Transverse colon (tissue), 4 donors: Measurements from ENCODE around the gene CALB2.

ENCODE experiments used
- EP300 ChIP-seq: sonication (generic); formaldehyde crosslinking; IDR thresholded peaks from one replicate; pipeline ENCODE4 v1.6.1; 2017; ENCODE audit warnings: antibody characterized with exemption, low read depth
- POLR2A ChIP-seq: fragments of 450-650 bp; IDR thresholded peaks from one replicate; pipeline ENCODE4 v1.6.1; 2016; ENCODE audit warnings: antibody characterized with exemption, mild to moderate bottlenecking, moderate library complexity
- POLR2AphosphoS5 ChIP-seq, 3 donors: sonication (generic); formaldehyde crosslinking; IDR thresholded peaks; one replicate each; pipeline ENCODE4 v1.6.1; 2016; ENCODE audit warnings: antibody characterized with exemption in 3 of 3
- TF ChIP-seq, protein P1 (sequence below), 5 experiments: fragments of 200-600 bp in 3 of 5; fragments of 450-650 bp in 2 of 5; sonication (generic) in 3 of 5; IDR thresholded peaks; 1 replicate in 2 of 5; 2 replicates in 3 of 5; pipeline ENCODE4 v1.5.1; 2016 to 2017; ENCODE audit warnings: antibody characterized with exemption in 5 of 5, inconsistent platforms in 3 of 5, mild to moderate bottlenecking in 2 of 5, moderate library complexity in 1 of 5

DNA sequence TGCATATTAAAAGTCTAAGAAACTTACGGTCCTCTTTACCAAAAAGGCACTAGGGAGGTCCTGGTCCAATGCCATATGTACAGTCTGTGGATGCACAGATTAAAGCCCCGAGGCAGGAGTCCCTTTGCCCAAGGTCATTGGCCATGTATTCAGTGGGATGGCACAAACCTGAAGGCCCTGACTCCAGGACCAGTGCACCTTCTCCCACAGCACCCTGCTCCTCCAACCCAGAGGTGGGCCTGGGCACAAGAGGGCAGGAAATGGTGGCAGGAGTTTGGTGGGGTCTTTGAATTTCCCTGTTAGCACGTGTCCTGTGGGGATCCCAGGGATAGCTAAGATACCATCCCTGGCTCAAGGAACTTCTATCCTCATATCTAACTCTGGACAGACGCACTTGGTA, 54.8 kb downstream of the CALB2 start:
- TF ChIP-seq POLR2A = no peak
- TF ChIP-seq EP300 = no peak
- TF ChIP-seq, protein P1, sequence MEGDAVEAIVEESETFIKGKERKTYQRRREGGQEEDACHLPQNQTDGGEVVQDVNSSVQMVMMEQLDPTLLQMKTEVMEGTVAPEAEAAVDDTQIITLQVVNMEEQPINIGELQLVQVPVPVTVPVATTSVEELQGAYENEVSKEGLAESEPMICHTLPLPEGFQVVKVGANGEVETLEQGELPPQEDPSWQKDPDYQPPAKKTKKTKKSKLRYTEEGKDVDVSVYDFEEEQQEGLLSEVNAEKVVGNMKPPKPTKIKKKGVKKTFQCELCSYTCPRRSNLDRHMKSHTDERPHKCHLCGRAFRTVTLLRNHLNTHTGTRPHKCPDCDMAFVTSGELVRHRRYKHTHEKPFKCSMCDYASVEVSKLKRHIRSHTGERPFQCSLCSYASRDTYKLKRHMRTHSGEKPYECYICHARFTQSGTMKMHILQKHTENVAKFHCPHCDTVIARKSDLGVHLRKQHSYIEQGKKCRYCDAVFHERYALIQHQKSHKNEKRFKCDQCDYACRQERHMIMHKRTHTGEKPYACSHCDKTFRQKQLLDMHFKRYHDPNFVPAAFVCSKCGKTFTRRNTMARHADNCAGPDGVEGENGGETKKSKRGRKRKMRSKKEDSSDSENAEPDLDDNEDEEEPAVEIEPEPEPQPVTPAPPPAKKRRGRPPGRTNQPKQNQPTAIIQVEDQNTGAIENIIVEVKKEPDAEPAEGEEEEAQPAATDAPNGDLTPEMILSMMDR (IDR thresholded peaks at IDR 0.05) = no peak
- no peak for TF ChIP-seq POLR2AphosphoS5 (IDR thresholded peaks at IDR 0.05)
